Upper lobe of left lung (tissue), 6 donors: ENCODE results near the gene MAN1A2. TPM values are rescaled to one million over a fixed set of nuclear protein-coding genes. Genes with fewer than 3 reads are reported as not detected.

Source experiments
- ATAC-seq, 2 donors: fragments of 200-7000 bp; cut with Tn5 transposase; one replicate each; pipeline ENCODE4 v1.9.1; 2022; ENCODE audit warnings: mild to moderate bottlenecking in 2 of 2, moderate library complexity in 2 of 2; ENCODE audit not compliant: low FRiP score in 2 of 2
- DNase-seq, 2 donors: peaks; one replicate each; pipeline ENCODE4 v3.0.0-alpha.2; 2019 to 2020
- H3K27ac ChIP-seq, 4 donors: fragments of 200-600 bp; sonication (generic); one replicate each; pipeline ENCODE4 v1.5.1; 2016 to 2019
- H3K27me3 ChIP-seq, 4 donors: fragments of 200-600 bp; sonication (generic); one replicate each; pipeline ENCODE4 v1.5.1; 2017 to 2019
- H3K36me3 ChIP-seq, 4 donors: fragments of 200-600 bp; sonication (generic); one replicate each; pipeline ENCODE4 v1.5.1; 2016 to 2019
- H3K4me1 ChIP-seq, 4 donors: fragments of 200-600 bp; sonication (generic); one replicate each; pipeline ENCODE4 v1.5.1; 2018 to 2019
- H3K4me3 ChIP-seq, 4 donors: fragments of 200-600 bp; sonication (generic); one replicate each; pipeline ENCODE4 v1.5.1; 2017 to 2019; ENCODE audit warnings: mild to moderate bottlenecking in 2 of 4, moderate library complexity in 1 of 4
- H3K9me3 ChIP-seq, 4 donors: fragments of 200-600 bp; sonication (generic); one replicate each; pipeline ENCODE4 v1.5.1; 2018 to 2019
- CTCF ChIP-seq, 6 experiments: fragments of 450-650 bp in 4 of 6; fragments of 200-600 bp in 2 of 6; sonication (generic) in 2 of 6; IDR thresholded peaks; one replicate each; pipeline ENCODE4 v1.5.1; 2016 to 2019; ENCODE audit warnings: antibody characterized with exemption in 6 of 6
- EP300 ChIP-seq, 4 donors: sonication (generic); formaldehyde crosslinking; IDR thresholded peaks; one replicate each; pipeline ENCODE4 v1.5.1; 2017; ENCODE audit warnings: antibody characterized with exemption in 4 of 4, control low read depth in 2 of 4
- POLR2A ChIP-seq, 4 donors: fragments of 450-650 bp; IDR thresholded peaks; one replicate each; pipeline ENCODE4 v1.5.1; 2016 to 2017; ENCODE audit warnings: antibody characterized with exemption in 4 of 4, mild to moderate bottlenecking in 2 of 4
- POLR2AphosphoS5 ChIP-seq, 2 donors: sonication (generic); formaldehyde crosslinking; IDR thresholded peaks; one replicate each; pipeline ENCODE4 v1.5.1; 2017; ENCODE audit warnings: antibody characterized with exemption in 2 of 2
- WGBS, 2 donors: methylation state at CpG; one replicate each; pipeline ENCODE4 v1.1.5; 2017 to 2018; 5-methylcytosine and 5-hydroxymethylcytosine counted together
- total RNA-seq, 6 donors: library from RNA; depleted of rRNA in 4 of 6; stranded (reverse); fragments of >200 nt in 4 of 6; gene quantifications; one replicate each; pipeline versions ENCODE4 v1.1.0 to v1.2.1, GENCODE V29; 2016 to 2021
- donor health status: DM: no; HTN: no; CAD: no; lungs with moderate emphysema.
- donor health status: DM: no; HTN: yes; CAD: no; lungs with severe emphysema.

The MAN1A2 gene
- total RNA-seq, 6 donors from 2014 or later, result 25.5 to 45.2 (median 33.3) TPM

GRCh38 chr1:117368116-117369108, 1.2 kb downstream of the MAN1A2 start:
- Histone ChIP-seq H3K9me3 (no peaks in the 10 kb centered on the region), H3K36me3 (no peaks in the 10 kb centered on the region), H3K27ac (peak overlapping the region; percentile 95 to 100 (median 98)), H3K4me1 (peaks cover 35 to 49% (median 38%) of the 10 kb centered on the region in 4 donors), H3K27me3 (no peaks in the 10 kb centered on the region), H3K4me3 (peak overlapping the region; percentile 56 to 89 (median 88))
- ATAC-seq (no peak), DNase-seq (no peak)
- 4 to 14% methylated on average over 19 of the region's 19 CpGs for WGBS, 2 donors
- TF ChIP-seq EP300 (IDR thresholded peaks at IDR 0.05) (no peak), POLR2A (IDR thresholded peaks at IDR 0.05) (no peak), CTCF (IDR thresholded peaks at IDR 0.05) (no peak), POLR2AphosphoS5 (IDR thresholded peaks at IDR 0.05) (no peak)

GRCh38 chr1:117370071-117370470, 2.8 kb downstream of the MAN1A2 start:
- DNase-seq (no peak), ATAC-seq (no peak)
- TF ChIP-seq POLR2AphosphoS5 (IDR thresholded peaks at IDR 0.05), result no peak
- TF ChIP-seq EP300 (IDR thresholded peaks at IDR 0.05), result no peak
- TF ChIP-seq CTCF (IDR thresholded peaks at IDR 0.05), result no peak
- Histone ChIP-seq H3K27ac (no peak overlapping the region), H3K4me1 (peaks cover 35 to 44% (median 41%) of the 10 kb centered on the region in 4 donors), H3K27me3 (no peaks in the 10 kb centered on the region), H3K9me3 (no peaks in the 10 kb centered on the region), H3K4me3 (peak overlapping the region in 2 of 4 donors; percentile 86 to 89), H3K36me3 (no peaks in the 10 kb centered on the region)
- WGBS, 2 donors, result 14 to 28% methylated on average over 2 of the region's 2 CpGs

- DNase-seq (no peak), ATAC-seq (no peak)
- no peaks in the 10 kb centered on the region for H3K9me3 ChIP-seq
- H3K4me3 ChIP-seq, result peak overlapping the region in 2 of 4 donors; percentile 86 to 89
- no peak for TF ChIP-seq EP300 (IDR thresholded peaks at IDR 0.05)
- no peak for TF ChIP-seq POLR2AphosphoS5 (IDR thresholded peaks at IDR 0.05)
- no peak for TF ChIP-seq POLR2A (IDR thresholded peaks at IDR 0.05)
- TF ChIP-seq CTCF (IDR thresholded peaks at IDR 0.05), result no peak
- H3K36me3 ChIP-seq, result no peaks in the 10 kb centered on the region
- H3K4me1 ChIP-seq, result peaks cover 33 to 42% (median 37%) of the 10 kb centered on the region in 4 donors
- H3K27ac ChIP-seq, result no peak overlapping the region
- H3K27me3 ChIP-seq, result no peaks in the 10 kb centered on the region
These were observed 3.3 kb downstream of the MAN1A2 start for GRCh38 chr1:117370509-117370908.

GRCh38 chr1:117371441-117372151, 4.3 kb downstream of the MAN1A2 start:
- ATAC-seq, result no peak
- H3K27me3 ChIP-seq, result no peaks in the 10 kb centered on the region
- TF ChIP-seq EP300 (IDR thresholded peaks at IDR 0.05) (no peak), CTCF (IDR thresholded peaks at IDR 0.05) (no peak), POLR2AphosphoS5 (IDR thresholded peaks at IDR 0.05) (no peak), POLR2A (IDR thresholded peaks at IDR 0.05) (no peak)
- no peak overlapping the region for H3K27ac ChIP-seq
- no peak overlapping the region for H3K4me3 ChIP-seq
- no peaks in the 10 kb centered on the region for H3K9me3 ChIP-seq
- whole genome bisulfite sequencing, 2 donors, result 74 to 75% methylated on average over 4 of the region's 4 CpGs
- H3K4me1 ChIP-seq, result peaks cover 24 to 34% (median 32%) of the 10 kb centered on the region in 4 donors
- DNase-seq, result no peak
- no peaks in the 10 kb centered on the region for H3K36me3 ChIP-seq
